ENCODE results near the gene NPBWR2. TPM values are rescaled to one million over a fixed set of nuclear protein-coding genes. Genes with fewer than 3 reads are reported as not detected.

Gene NPBWR2
- total RNA-seq, 1 donor from 2014 or later, result not detected

GRCh38 chr20:64065974-64066343, 41.4 kb downstream of the NPBWR2 start:
- Histone ChIP-seq H3K4me3 (no peak overlapping the region), H3K36me3 (no peaks in the 10 kb centered on the region), H3K27ac (no peak overlapping the region), H3K27me3 (no peaks in the 10 kb centered on the region), H3K79me2 (ENCODE audit: low read depth) (peaks cover 9% of the 10 kb centered on the region), H4K20me1 (ENCODE audit: low read depth) (peaks cover 35% of the 10 kb centered on the region), H2AFZ (replicated peaks) (no peak overlapping the region), H3K4me1 (peaks cover 7% of the 10 kb centered on the region), H3K9me3 (ENCODE audit: low read depth) (no peaks in the 10 kb centered on the region), H3K9ac (no peak overlapping the region), H3K4me2 (no peak overlapping the region), H3F3A (ENCODE audit: low read depth) (peaks cover 4% of the 10 kb centered on the region)
- H3K36me3 Mint-ChIP-seq, result no peaks in the 10 kb centered on the region
- peaks cover 25% of the 10 kb centered on the region for H3K4me1 Mint-ChIP-seq
- no peak for TF ChIP-seq EZH2 (IDR thresholded peaks at IDR 0.05)
- no peak for TF ChIP-seq EZH2phosphoT487 (IDR thresholded peaks at IDR 0.05)
- no peak for TF ChIP-seq CTCF (IDR thresholded peaks at IDR 0.05)
- H3K9me3 Mint-ChIP-seq, result no peaks in the 10 kb centered on the region
- peak overlapping the region; percentile 50 for H3K4me3 Mint-ChIP-seq
- no peak overlapping the region for H3K27ac Mint-ChIP-seq
- peaks cover 4% of the 10 kb centered on the region for H3K27me3 Mint-ChIP-seq (ENCODE audit: insufficient read depth, low read depth)
- no peak for DNase-seq (ENCODE audit: low spot score)

- Mint-ChIP-seq H3K36me3 (no peaks in the 10 kb centered on the region), H3K27me3 (ENCODE audit: insufficient read depth, low read depth) (peaks cover 6% of the 10 kb centered on the region), H3K4me3 (peak overlapping the region; percentile 50), H3K27ac (no peak overlapping the region), H3K9me3 (no peaks in the 10 kb centered on the region), H3K4me1 (peaks cover 25% of the 10 kb centered on the region)
- Histone ChIP-seq H3K79me2 (ENCODE audit: low read depth) (peaks cover 9% of the 10 kb centered on the region), H3K27me3 (no peaks in the 10 kb centered on the region), H3K9ac (no peak overlapping the region), H3K36me3 (no peaks in the 10 kb centered on the region), H3K27ac (no peak overlapping the region), H3K4me3 (no peak overlapping the region), H3K4me2 (no peak overlapping the region), H3K4me1 (peaks cover 7% of the 10 kb centered on the region), H3K9me3 (ENCODE audit: low read depth) (no peaks in the 10 kb centered on the region), H4K20me1 (ENCODE audit: low read depth) (peaks cover 33% of the 10 kb centered on the region), H2AFZ (replicated peaks) (no peak overlapping the region), H3F3A (ENCODE audit: low read depth) (peaks cover 4% of the 10 kb centered on the region)
- TF ChIP-seq EZH2 (IDR thresholded peaks at IDR 0.05) (no peak), CTCF (IDR thresholded peaks at IDR 0.05) (no peak), EZH2phosphoT487 (IDR thresholded peaks at IDR 0.05) (no peak)
- DNase-seq (ENCODE audit: low spot score), result no peak
These were observed 42.0 kb downstream of the NPBWR2 start for GRCh38 chr20:64065062-64065973.

- Histone ChIP-seq H3K9ac (peak overlapping the region; percentile 14), H3K9me3 (ENCODE audit: low read depth) (no peaks in the 10 kb centered on the region), H3K27me3 (no peaks in the 10 kb centered on the region), H2AFZ (replicated peaks) (no peak overlapping the region), H3K36me3 (no peaks in the 10 kb centered on the region), H4K20me1 (ENCODE audit: low read depth) (peaks cover 23% of the 10 kb centered on the region), H3K79me2 (ENCODE audit: low read depth) (peaks cover 9% of the 10 kb centered on the region), H3K4me3 (peak overlapping the region; percentile 99), H3K4me1 (peaks cover 7% of the 10 kb centered on the region), H3F3A (ENCODE audit: low read depth) (peaks cover 4% of the 10 kb centered on the region), H3K27ac (no peak overlapping the region), H3K4me2 (peak overlapping the region; percentile 86)
- H3K9me3 Mint-ChIP-seq, result no peaks in the 10 kb centered on the region
- peaks cover 25% of the 10 kb centered on the region for H3K4me1 Mint-ChIP-seq
- TF ChIP-seq CTCF (IDR thresholded peaks at IDR 0.05), result no peak
- H3K27ac Mint-ChIP-seq, result no peak overlapping the region
- H3K36me3 Mint-ChIP-seq, result no peaks in the 10 kb centered on the region
- DNase-seq (ENCODE audit: low spot score), result no peak
- H3K27me3 Mint-ChIP-seq (ENCODE audit: insufficient read depth, low read depth), result peaks cover 10% of the 10 kb centered on the region
- peak overlapping the region; percentile 94 for H3K4me3 Mint-ChIP-seq
These were observed 43.1 kb downstream of the NPBWR2 start for GRCh38 chr20:64064145-64064698.
